Upper lobe of left lung (tissue), 6 donors: Measurements from ENCODE around the gene IRX3. TPM values are rescaled to one million over a fixed set of nuclear protein-coding genes. Genes with fewer than 3 reads are reported as not detected.

ENCODE experiments used
- ATAC-seq, 2 donors: fragments of 200-7000 bp; cut with Tn5 transposase; one replicate each; pipeline ENCODE4 v1.9.1; 2022; ENCODE audit warnings: mild to moderate bottlenecking in 2 of 2, moderate library complexity in 2 of 2; ENCODE audit not compliant: low FRiP score in 2 of 2
- DNase-seq, 2 donors: peaks; one replicate each; pipeline ENCODE4 v3.0.0-alpha.2; 2019 to 2020
- H3K27ac ChIP-seq, 4 donors: fragments of 200-600 bp; sonication (generic); one replicate each; pipeline ENCODE4 v1.5.1; 2016 to 2019
- H3K27me3 ChIP-seq, 4 donors: fragments of 200-600 bp; sonication (generic); one replicate each; pipeline ENCODE4 v1.5.1; 2017 to 2019
- H3K36me3 ChIP-seq, 4 donors: fragments of 200-600 bp; sonication (generic); one replicate each; pipeline ENCODE4 v1.5.1; 2016 to 2019
- H3K4me1 ChIP-seq, 4 donors: fragments of 200-600 bp; sonication (generic); one replicate each; pipeline ENCODE4 v1.5.1; 2018 to 2019
- H3K4me3 ChIP-seq, 4 donors: fragments of 200-600 bp; sonication (generic); one replicate each; pipeline ENCODE4 v1.5.1; 2017 to 2019; ENCODE audit warnings: mild to moderate bottlenecking in 2 of 4, moderate library complexity in 1 of 4
- H3K9me3 ChIP-seq, 4 donors: fragments of 200-600 bp; sonication (generic); one replicate each; pipeline ENCODE4 v1.5.1; 2018 to 2019
- CTCF ChIP-seq, 6 experiments: fragments of 450-650 bp in 4 of 6; fragments of 200-600 bp in 2 of 6; sonication (generic) in 2 of 6; IDR thresholded peaks; one replicate each; pipeline ENCODE4 v1.5.1; 2016 to 2019; ENCODE audit warnings: antibody characterized with exemption in 6 of 6
- EP300 ChIP-seq, 4 donors: sonication (generic); formaldehyde crosslinking; IDR thresholded peaks; one replicate each; pipeline ENCODE4 v1.5.1; 2017; ENCODE audit warnings: antibody characterized with exemption in 4 of 4, control low read depth in 2 of 4
- POLR2A ChIP-seq, 4 donors: fragments of 450-650 bp; IDR thresholded peaks; one replicate each; pipeline ENCODE4 v1.5.1; 2016 to 2017; ENCODE audit warnings: antibody characterized with exemption in 4 of 4, mild to moderate bottlenecking in 2 of 4
- POLR2AphosphoS5 ChIP-seq, 2 donors: sonication (generic); formaldehyde crosslinking; IDR thresholded peaks; one replicate each; pipeline ENCODE4 v1.5.1; 2017; ENCODE audit warnings: antibody characterized with exemption in 2 of 2
- WGBS, 2 donors: methylation state at CpG; one replicate each; pipeline ENCODE4 v1.1.5; 2017 to 2018; 5-methylcytosine and 5-hydroxymethylcytosine counted together
- total RNA-seq, 6 donors: library from RNA; depleted of rRNA in 4 of 6; stranded (reverse); fragments of >200 nt in 4 of 6; gene quantifications; one replicate each; pipeline versions ENCODE4 v1.1.0 to v1.2.1, GENCODE V29; 2016 to 2021
- donor health status: DM: no; HTN: no; CAD: no; lungs with moderate emphysema.
- donor health status: DM: no; HTN: yes; CAD: no; lungs with severe emphysema.

The IRX3 gene
- total RNA-seq, 6 donors from 2014 or later, result 50.9 to 157 (median 61.3) TPM

GRCh38 chr16:54318941-54319340 lies 32.4 kb upstream of the IRX3 start:
- DNase-seq (no peak), ATAC-seq (no peak)
- 83 to 90% methylated on average over 1 of the region's 1 CpG for WGBS, 2 donors
- H3K27ac ChIP-seq, result no peak overlapping the region
- H3K9me3 ChIP-seq, result no peaks in the 10 kb centered on the region
- H3K4me1 ChIP-seq, result no peaks in the 10 kb centered on the region
- H3K36me3 ChIP-seq, result no peaks in the 10 kb centered on the region
- no peak overlapping the region for H3K4me3 ChIP-seq
- TF ChIP-seq EP300 (IDR thresholded peaks at IDR 0.05), result no peak
- no peak for TF ChIP-seq CTCF (IDR thresholded peaks at IDR 0.05)
- TF ChIP-seq POLR2A (IDR thresholded peaks at IDR 0.05), result no peak
- no peak for TF ChIP-seq POLR2AphosphoS5 (IDR thresholded peaks at IDR 0.05)
- H3K27me3 ChIP-seq, result no peaks in the 10 kb centered on the region

- Histone ChIP-seq H3K27me3 (no peaks in the 10 kb centered on the region), H3K9me3 (no peaks in the 10 kb centered on the region), H3K36me3 (no peaks in the 10 kb centered on the region), H3K27ac (no peak overlapping the region), H3K4me1 (no peaks in the 10 kb centered on the region), H3K4me3 (no peak overlapping the region)
- DNase-seq (no peak), ATAC-seq (no peak)
- 76 to 85% methylated on average over 15 of the region's 15 CpGs for WGBS, 2 donors
- TF ChIP-seq CTCF (IDR thresholded peaks at IDR 0.05), result no peak
- no peak for TF ChIP-seq POLR2A (IDR thresholded peaks at IDR 0.05)
- no peak for TF ChIP-seq EP300 (IDR thresholded peaks at IDR 0.05)
Observed at GRCh38 chr16:54317101-54317611, 30.6 kb upstream of the IRX3 start.

GRCh38 chr16:54316095-54316889 lies 29.7 kb upstream of the IRX3 start:
- Histone ChIP-seq H3K4me3 (no peak overlapping the region), H3K36me3 (no peaks in the 10 kb centered on the region), H3K4me1 (no peaks in the 10 kb centered on the region), H3K27me3 (no peaks in the 10 kb centered on the region), H3K27ac (no peak overlapping the region), H3K9me3 (no peaks in the 10 kb centered on the region)
- ATAC-seq, result no peak
- no peak for DNase-seq
- WGBS, 2 donors, result 81 to 90% methylated on average over 6 to 8 of the region's 8 CpGs
- TF ChIP-seq POLR2AphosphoS5 (IDR thresholded peaks at IDR 0.05), result no peak
- no peak for TF ChIP-seq EP300 (IDR thresholded peaks at IDR 0.05)
- TF ChIP-seq CTCF (IDR thresholded peaks at IDR 0.05), result no peak
- no peak for TF ChIP-seq POLR2A (IDR thresholded peaks at IDR 0.05)

GRCh38 chr16:54313789-54314188 lies 27.2 kb upstream of the IRX3 start:
- no peak for DNase-seq
- Histone ChIP-seq H3K27me3 (no peaks in the 10 kb centered on the region), H3K4me1 (no peaks in the 10 kb centered on the region), H3K9me3 (no peaks in the 10 kb centered on the region), H3K27ac (no peak overlapping the region), H3K4me3 (no peak overlapping the region), H3K36me3 (no peaks in the 10 kb centered on the region)
- no peak for TF ChIP-seq EP300 (IDR thresholded peaks at IDR 0.05)
- no peak for TF ChIP-seq POLR2A (IDR thresholded peaks at IDR 0.05)
- no peak for TF ChIP-seq CTCF (IDR thresholded peaks at IDR 0.05)
- no peak for TF ChIP-seq POLR2AphosphoS5 (IDR thresholded peaks at IDR 0.05)
- no peak for ATAC-seq
- 82 to 87% methylated on average over 4 of the region's 4 CpGs for WGBS, 2 donors
